T-helper 2 cell (primary cell): ENCODE data around the gene DGKI.

Experiments used
- DNase-seq, 5 experiments: peaks; one replicate each; pipeline versions ENCODE4 v3.0.0 to v3.0.0-alpha.2; 2012 to 2022

Gene DGKI

DNA sequence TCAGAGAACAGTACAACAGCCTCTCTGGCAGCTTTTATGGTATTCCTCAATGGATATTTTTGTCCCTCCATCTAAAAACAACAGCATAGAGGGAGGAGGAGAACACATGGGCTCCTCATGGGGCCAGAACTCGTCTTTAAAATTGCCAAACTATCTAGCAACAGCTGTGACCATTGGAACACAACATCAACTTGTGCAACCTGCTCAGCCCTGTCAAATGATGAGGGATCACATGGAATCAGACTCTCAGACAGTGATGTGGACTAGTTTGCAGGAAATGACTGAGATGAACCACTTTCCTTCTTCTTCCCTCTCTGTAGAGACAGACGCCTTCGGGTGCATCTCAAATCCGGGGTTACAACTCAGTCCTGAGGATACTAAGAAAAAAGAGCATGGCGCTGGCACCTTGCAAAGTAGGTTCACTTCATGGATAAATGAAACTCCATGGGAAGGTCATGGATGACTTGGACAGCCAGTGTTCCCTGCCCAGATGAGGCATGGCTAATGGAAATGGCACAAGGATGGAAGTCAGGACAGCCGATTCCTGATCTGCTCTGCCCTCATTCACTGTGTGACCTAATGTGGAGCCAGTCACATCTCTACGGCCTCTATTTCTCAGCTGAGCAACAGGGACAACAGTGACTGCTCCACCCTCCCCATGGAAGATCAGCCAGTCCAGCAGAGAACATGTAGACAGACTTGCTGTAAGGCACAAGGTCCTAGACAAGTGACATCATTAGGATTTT is 24.6 kb upstream of the DGKI start:
- DNase-seq, result no peak

DNA sequence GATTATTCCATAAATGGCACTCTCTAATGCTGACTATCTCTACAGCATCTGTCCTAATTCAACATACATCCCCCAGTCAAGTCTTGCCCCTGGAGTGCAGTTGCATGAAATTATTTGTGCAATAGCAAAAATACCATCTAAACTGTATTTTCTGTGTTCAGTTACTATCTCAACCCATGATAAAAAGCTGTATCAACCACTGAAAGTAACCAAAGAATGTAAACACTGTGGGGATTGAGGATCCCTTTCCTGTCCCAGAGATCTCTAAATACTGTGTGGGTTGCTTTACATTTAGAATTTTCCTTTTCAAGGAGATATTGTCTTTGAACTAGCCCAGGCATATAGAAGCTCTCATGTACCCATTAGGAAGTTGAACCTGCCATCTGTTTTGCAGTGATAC is 23.9 kb upstream of the DGKI start:
- DNase-seq, result no peak

- no peak for DNase-seq
Observed at GRCh38 chr7:137870078-137870477, 23.3 kb upstream of the DGKI start.

GRCh38 chr7:137869260-137869659 is 22.5 kb upstream of the DGKI start:
- no peak for DNase-seq

DNA sequence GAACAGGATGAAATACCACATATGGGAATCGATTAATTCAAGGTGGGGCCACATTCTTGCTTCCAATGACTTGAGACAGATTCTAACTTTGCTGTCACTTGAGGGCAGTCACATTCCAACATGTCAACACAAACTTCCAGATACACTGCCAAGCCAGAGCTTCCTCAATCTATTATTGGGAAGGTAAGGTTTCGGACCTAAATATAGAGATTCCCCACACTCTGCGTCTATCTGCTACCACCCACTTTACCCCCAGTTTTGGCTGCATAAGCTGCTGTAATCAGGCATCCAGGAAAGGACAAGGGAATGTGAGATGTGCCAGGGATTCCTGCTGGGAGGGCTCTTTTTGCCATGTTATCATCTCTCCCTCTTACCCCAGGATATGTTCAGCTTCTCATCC is 20.5 kb upstream of the DGKI start:
- DNase-seq, result no peak

- no peak for DNase-seq
Observed at GRCh38 chr7:137865764-137866163, 19.0 kb upstream of the DGKI start.

GRCh38 chr7:137862964-137863363 is 16.2 kb upstream of the DGKI start:
- no peak for DNase-seq

DNA sequence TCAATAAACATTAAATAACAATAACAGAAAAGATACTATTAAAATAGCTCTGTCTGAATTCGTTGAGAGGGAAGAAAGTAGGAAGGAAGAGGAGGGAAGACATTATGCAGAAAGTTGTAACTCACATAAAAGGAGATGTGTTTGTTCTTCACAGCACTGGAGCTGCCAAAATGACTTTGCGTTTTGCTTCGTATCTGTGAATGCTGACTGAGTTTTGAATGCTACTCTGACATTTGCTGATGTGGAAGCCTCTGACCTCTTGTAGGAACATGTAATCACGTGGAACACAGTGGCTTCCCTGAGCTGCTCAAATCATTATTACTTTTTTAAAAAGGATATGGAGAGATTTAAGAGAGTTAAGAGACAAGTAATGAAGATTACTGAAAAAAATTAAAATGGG is 15.6 kb upstream of the DGKI start:
- DNase-seq, result no peak

- no peak for DNase-seq
Observed at GRCh38 chr7:137860542-137860941, 13.8 kb upstream of the DGKI start.

DNA sequence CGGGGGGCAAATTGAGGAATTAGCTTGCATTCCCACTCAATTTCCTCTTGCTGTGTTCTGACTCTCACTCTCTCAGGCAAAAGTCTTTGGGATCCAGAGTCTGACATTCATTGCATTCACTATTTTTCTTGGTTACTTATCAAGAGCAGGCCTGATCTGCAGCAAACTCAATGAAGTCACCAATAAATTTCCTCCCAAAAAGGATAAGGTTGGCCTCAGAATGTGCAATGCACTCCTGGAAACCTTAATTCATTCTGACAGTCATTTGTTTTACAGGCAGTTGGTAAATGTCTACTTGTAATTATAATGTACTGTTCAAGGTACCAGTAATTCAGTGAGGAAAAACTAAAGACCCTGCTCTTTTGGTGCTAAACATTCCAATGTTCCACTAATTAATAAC is 6.3 kb upstream of the DGKI start:
- DNase-seq, result no peak

DNA sequence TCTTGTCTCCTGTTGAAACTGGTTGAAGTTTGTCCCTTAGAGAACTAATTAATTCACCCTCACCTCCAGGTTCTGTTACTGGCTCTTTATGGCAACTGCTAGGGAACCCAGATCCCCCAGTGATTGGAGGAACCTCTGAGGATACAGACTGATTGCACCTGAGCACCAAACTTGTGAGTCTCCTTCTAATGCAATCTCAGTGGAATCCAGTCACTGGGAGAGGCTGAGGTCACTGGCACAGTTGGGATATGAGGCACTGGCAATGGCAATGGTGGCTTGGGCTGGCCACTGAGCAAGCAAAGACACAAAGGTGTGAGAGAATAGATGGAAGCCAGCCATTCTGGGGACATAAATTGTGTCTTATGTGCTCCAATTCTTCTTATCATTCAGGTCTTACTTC is 5.3 kb upstream of the DGKI start:
- DNase-seq, result no peak

DNA sequence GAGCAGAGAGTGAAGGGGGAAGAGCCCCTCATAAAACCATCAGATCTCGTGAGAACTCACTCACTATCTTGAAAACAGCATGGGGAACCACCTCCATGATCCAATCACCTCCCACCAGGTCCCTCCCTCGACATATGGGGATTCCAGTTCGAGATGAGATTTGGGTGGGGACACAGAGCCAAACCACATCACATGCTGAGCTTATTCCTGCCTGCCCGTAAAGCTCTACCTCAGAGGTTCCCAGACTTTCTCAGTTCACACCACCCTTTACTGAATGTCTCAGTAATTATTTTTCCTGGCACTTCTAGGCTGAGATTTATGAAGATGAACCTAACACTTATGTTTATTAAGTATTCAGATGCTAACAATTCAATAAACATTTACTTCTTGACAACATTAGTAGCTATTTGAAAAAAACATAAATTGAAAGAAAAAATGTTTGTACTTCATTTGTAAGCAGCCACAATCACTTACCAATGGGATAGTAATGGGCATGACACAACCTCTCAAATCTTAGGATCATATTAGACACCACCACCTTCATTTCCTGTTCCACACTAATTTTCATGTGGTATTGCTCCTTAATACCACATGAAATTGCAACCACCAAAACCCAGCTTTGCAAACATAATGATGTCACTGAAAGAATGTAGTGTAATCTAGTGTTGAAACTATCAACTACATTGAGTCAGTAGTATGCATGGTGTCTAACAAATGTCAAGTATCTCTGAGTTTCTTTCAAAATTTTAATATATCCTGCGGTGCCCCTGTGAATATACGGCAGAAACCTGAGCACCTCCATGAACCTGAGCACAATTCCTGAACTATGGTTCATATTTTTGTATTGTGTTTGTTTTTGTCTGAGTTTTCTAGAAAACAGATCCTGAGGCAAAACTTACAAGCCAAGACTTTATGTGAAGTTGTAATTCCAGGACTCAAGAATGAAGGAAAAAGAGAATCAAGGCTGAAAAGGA is 4.5 kb upstream of the DGKI start:
- no peak for DNase-seq

DNA sequence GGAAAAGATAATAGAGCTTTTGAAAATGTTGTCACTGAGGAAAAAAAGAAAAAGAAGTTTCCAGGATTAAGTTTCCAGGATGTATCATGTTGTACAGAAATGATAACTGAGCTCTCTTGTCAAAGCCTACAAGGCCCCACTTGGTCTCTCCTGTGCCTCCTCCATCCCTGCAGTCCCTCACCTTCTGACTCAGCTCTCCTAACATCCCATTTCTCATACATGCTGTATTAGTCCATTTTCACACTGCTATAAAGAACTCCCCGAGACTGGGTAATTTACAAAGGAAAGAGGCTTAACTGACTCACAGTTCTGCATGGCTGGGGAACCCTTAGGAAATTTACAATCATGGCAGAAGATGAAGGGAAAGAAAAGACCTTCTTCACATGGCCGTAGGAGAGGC is 3.8 kb upstream of the DGKI start:
- no peak for DNase-seq

- DNase-seq, result no peak
Observed at GRCh38 chr7:137848095-137848494, 1.3 kb upstream of the DGKI start.

DNA sequence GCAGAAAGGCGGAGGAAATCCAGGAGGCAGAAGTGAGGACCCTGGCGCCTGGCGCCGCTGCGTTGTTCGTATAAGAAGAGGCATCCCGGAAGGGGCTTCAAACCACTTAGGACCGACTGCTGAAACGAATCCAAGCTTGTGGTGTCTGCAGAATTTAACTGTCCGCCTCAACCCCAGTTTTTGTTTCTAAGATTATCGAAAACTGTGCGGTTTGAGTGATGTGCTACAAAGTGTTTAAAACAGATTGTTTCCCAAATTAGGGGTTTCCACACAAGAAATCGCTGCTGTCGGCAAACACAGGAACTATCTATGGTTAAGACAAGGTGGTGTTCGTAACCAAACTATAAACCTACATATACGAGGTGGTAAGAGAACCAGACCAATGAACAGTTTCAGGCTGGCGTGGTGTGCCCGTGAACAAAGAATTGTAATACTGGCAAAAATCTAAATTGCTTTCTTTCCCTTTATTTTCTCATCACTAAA is 835 bp upstream of the DGKI start:
- DNase-seq, result no peak

GRCh38 chr7:137846549-137846826 is 286 bp downstream of the DGKI start:
- peak in 1 of 5 experiments; percentile 29 for DNase-seq

DNA sequence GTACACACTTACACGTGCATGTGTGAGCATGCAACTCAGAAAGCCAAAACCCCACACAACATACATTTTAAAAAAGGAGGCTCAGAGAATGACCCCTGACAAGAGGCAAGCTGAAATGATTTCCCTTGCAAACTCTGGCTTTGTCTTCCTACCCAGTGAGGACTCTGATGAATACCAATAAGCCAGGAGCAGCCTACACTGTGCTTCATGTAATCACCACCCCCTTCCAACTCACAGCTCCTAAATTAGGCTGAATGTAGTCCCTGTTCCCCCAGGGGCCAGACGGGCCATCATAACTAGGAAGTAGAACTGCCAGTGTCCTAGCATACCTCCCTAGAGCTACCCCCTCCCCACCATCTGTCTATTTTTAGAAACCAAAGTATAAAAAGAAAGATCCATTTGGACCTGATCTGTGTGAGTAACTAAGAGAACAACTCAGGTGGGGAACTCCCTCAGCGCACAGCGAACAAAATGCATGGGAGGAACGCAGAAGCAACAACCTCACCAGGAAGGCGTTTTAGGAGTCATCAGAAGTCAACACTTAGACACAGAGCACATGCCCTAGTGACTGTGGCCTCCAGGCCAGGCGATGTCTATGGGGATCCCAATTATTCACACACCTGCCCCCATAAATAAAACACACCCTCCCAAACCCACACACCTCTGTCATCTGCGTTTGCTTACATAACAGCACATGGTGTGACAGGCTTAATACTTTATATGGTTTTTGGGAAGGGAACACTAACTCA is 1.9 kb downstream of the DGKI start:
- no peak for DNase-seq

GRCh38 chr7:137839903-137840779 is 6.6 kb downstream of the DGKI start:
- DNase-seq, result no peak

DNA sequence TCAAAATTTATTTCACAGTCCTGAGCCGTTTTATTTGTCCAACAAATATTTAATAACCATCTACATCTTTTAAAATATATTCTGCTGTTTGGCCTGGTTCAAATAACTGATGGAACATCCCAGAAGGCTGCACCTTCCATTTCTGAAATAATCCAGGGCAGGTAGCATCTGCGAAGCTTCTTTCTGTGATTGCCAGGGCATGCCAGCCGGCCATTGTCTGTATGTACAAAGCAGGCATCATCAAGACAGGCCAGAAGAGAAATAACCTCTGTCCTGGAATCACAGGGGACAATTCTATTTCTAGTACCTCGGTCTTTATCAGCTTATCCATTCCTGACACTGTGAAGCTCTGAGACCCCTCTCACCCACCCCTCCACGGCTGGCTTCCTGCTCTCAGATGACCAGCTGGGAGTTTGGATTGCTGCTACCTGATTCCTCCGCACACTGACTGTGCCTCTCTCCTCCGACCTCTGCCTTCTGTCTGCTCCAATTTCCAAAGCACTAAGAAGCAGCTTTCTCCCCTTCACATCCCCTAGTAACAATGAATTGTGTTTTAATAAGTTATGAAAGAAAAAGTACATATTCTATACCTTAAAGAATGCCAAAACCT is 8.0 kb downstream of the DGKI start:
- DNase-seq, result no peak

DNA sequence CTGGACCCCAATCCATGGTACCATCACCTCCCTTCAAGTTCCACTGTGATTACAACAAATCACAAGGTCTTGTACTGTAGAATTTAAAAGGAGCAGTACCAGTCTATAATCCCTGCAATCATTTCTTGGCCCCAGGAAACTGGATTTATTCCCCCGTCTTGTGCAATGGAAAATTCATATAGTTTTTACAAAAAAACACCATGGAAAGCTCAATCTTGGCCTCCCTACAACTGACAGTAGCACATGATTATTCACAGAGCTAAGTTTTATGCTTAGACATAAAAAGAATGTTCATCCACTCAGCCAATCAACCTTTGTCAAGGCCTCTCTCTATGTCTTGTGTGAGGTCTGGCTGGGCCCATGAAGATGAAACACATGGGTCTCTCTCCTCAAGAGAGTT is 10.2 kb downstream of the DGKI start:
- no peak for DNase-seq

DNA sequence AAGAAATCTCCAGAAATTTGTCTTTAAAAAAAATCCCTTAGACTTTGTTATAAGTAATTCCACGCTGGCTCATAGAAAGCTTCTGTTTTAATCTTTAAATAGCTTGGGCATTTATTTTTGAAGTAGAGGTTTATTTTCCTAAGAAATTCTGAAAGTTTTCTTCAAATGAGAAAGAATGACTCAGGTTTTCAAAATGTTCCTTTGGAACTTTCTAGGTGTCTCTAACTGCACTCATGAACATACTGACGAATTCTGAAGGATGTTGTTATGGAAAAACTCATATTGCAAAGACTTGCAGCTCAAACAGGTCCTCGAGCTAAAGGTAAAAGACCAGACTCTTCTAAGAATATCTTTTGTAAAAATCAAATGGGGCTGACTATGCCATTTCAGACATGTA is 10.7 kb downstream of the DGKI start:
- no peak for DNase-seq
